SIG-M5 (cell line): ENCODE measurements around the gene FGFR4.

Source experiments
- DNase-seq: peaks from one replicate; lab custom pipeline; 2025; lab: John Stamatoyannopoulos, UW

The FGFR4 gene

GRCh38 chr5:177085985-177086653, 596 bp upstream of the FGFR4 start:
- DNase-seq: no peak

- no peak for DNase-seq
Measured at GRCh38 chr5:177087398-177088005, 787 bp downstream of the FGFR4 start.

- DNase-seq: no peak
Measured at GRCh38 chr5:177089127-177089526, 2.4 kb downstream of the FGFR4 start.

- no peak for DNase-seq
Measured at GRCh38 chr5:177089825-177090641, 3.3 kb downstream of the FGFR4 start.

- no peak for DNase-seq
Measured at GRCh38 chr5:177090813-177091212, 4.1 kb downstream of the FGFR4 start.

GRCh38 chr5:177091232-177091631, 4.5 kb downstream of the FGFR4 start:
- DNase-seq: no peak

- DNase-seq: no peak
Measured at GRCh38 chr5:177092178-177093081, 5.7 kb downstream of the FGFR4 start.

GRCh38 chr5:177093082-177093712, 6.5 kb downstream of the FGFR4 start:
- DNase-seq: no peak

GRCh38 chr5:177093803-177094202, 7.1 kb downstream of the FGFR4 start:
- no peak for DNase-seq

GRCh38 chr5:177094224-177095087, 7.7 kb downstream of the FGFR4 start:
- DNase-seq: no peak

GRCh38 chr5:177095088-177095669, 8.5 kb downstream of the FGFR4 start:
- DNase-seq: no peak

GRCh38 chr5:177096162-177097015, 9.7 kb downstream of the FGFR4 start:
- no peak for DNase-seq

GRCh38 chr5:177097016-177097985, 10.6 kb downstream of the FGFR4 start:
- no peak for DNase-seq

GRCh38 chr5:177098120-177098469, 11.4 kb downstream of the FGFR4 start:
- no peak for DNase-seq

GRCh38 chr5:177098470-177099141, 11.9 kb downstream of the FGFR4 start:
- no peak for DNase-seq

- DNase-seq: no peak
Measured at GRCh38 chr5:177099422-177100093, 12.8 kb downstream of the FGFR4 start.

- no peak for DNase-seq
Measured at GRCh38 chr5:177100714-177101121, 14.0 kb downstream of the FGFR4 start.
